Mesendoderm (in vitro differentiated cells): ENCODE measurements around the gene IZUMO4.

Experiments used
- DNase-seq: peaks from one replicate; pipeline ENCODE4 v3.0.0; 2013
- H2AK5ac ChIP-seq: 2 replicates; pipeline ENCODE4 v1.6.1; 2013; ENCODE audit warnings: low read length, inconsistent platforms
- H2BK120ac ChIP-seq: 2 replicates; pipeline ENCODE4 v1.6.1; 2013; ENCODE audit warnings: low read depth, mild to moderate bottlenecking, low read length, moderate library complexity, mixed read lengths
- H2BK15ac ChIP-seq: replicated peaks from 2 replicates; pipeline ENCODE4 v1.6.1; 2013; ENCODE audit warnings: low read depth, mild to moderate bottlenecking, moderate library complexity
- H2BK5ac ChIP-seq: 2 replicates; pipeline ENCODE4 v1.6.1; 2013; ENCODE audit warnings: low read length, inconsistent platforms
- H3K18ac ChIP-seq: 2 replicates; pipeline ENCODE4 v1.6.1; 2013; ENCODE audit warnings: mild to moderate bottlenecking, low read length, mixed read lengths
- H3K23ac ChIP-seq: one replicate; pipeline ENCODE4 v1.6.1; 2013; ENCODE audit warnings: low read length
- H3K27ac ChIP-seq: 2 replicates; pipeline ENCODE4 v1.5.1; 2013; ENCODE audit warnings: low read depth, mild to moderate bottlenecking, inconsistent platforms, low read length, moderate library complexity
- H3K27me3 ChIP-seq: 2 replicates; pipeline ENCODE4 v1.6.1; 2013; ENCODE audit warnings: low read length, control low read depth, mild to moderate bottlenecking, inconsistent platforms; ENCODE audit not compliant: insufficient read depth, poor library complexity
- H3K36me3 ChIP-seq: 2 replicates; pipeline ENCODE4 v1.6.1; 2013; ENCODE audit warnings: low read length, inconsistent platforms; ENCODE audit not compliant: control insufficient read depth, insufficient read depth
- H3K4ac ChIP-seq: one replicate; pipeline ENCODE4 v1.6.1; 2013; ENCODE audit warnings: low read depth, mild to moderate bottlenecking, low read length, moderate library complexity
- H3K4me1 ChIP-seq: 2 replicates; pipeline ENCODE4 v1.6.1; 2013; ENCODE audit warnings: low read depth, low read length, inconsistent platforms; ENCODE audit not compliant: control insufficient read depth
- H3K4me2 ChIP-seq: 2 replicates; pipeline ENCODE4 v1.6.1; 2013; ENCODE audit warnings: low read length
- H3K4me3 ChIP-seq: 2 replicates; pipeline ENCODE4 v1.5.1; 2013; ENCODE audit warnings: mild to moderate bottlenecking, low read length
- H3K56ac ChIP-seq: one replicate; pipeline ENCODE4 v1.6.1; 2013; ENCODE audit warnings: low read length
- H3K79me1 ChIP-seq: 2 replicates; pipeline ENCODE4 v1.6.1; 2013; ENCODE audit warnings: low read length, inconsistent platforms
- H3K79me2 ChIP-seq: 2 replicates; pipeline ENCODE4 v1.6.1; 2013; ENCODE audit warnings: mild to moderate bottlenecking, low read length; ENCODE audit not compliant: control insufficient read depth, insufficient read depth
- H3K9ac ChIP-seq: 2 replicates; pipeline ENCODE4 v1.6.1; 2013; ENCODE audit warnings: low read length, inconsistent platforms
- H4K5ac ChIP-seq: one replicate; pipeline ENCODE4 v1.6.1; 2013; ENCODE audit warnings: low read length
- H4K8ac ChIP-seq: one replicate; pipeline ENCODE4 v1.6.1; 2013; ENCODE audit warnings: low read depth, mild to moderate bottlenecking, control low read depth, low read length, moderate library complexity
- WGBS: extraction: QIAGEN DNeasy Blood & Tissue Kit; methylation state at CpG from one replicate; pipeline ENCODE4 v1.1.7; 2013; ENCODE audit warnings: low lambda C conversion rate, missing lambda C conversion rate; ENCODE audit not compliant: insufficient coverage; ENCODE audit errors: extremely low coverage; 5-methylcytosine and 5-hydroxymethylcytosine counted together

The IZUMO4 gene

DNA sequence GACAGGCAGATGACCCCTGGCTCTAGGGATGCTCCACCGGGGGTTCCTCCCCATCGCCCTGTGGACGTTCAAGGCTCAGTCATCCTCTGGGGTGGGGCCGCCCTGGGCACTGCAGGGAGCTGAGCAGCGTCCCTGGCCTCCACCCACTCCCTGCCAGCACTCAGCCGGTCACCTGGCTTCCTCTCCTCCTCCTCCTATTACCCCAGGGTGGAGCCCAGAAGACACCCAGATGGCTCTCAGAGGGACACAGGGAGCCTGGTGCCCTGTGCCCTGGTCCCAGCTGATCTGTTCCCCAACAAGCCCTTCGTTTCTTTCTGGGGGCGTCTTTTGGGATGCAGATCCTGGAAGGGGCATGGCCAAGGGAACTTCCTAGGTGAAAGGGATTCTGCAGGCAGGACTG is 42.0 kb upstream of the IZUMO4 start:
- no peak overlapping the region for H4K8ac ChIP-seq
- peaks cover 3% of the 10 kb centered on the region for H3K79me1 ChIP-seq
- peaks cover 2% of the 10 kb centered on the region for H3K4me1 ChIP-seq
- no peak overlapping the region for H3K9ac ChIP-seq
- no CpG with 5 or more reads among the region's 8 CpGs for WGBS
- no peak overlapping the region for H3K4me3 ChIP-seq
- H4K5ac ChIP-seq, result no peak overlapping the region
- no peak overlapping the region for H2AK5ac ChIP-seq
- H3K56ac ChIP-seq, result no peak overlapping the region
- no peak for DNase-seq
- no peak overlapping the region for H3K4ac ChIP-seq
- H3K18ac ChIP-seq, result no peak overlapping the region
- no peaks in the 10 kb centered on the region for H3K27me3 ChIP-seq
- H3K36me3 ChIP-seq, result no peaks in the 10 kb centered on the region
- H3K23ac ChIP-seq, result no peak overlapping the region
- H3K4me2 ChIP-seq, result no peak overlapping the region
- H2BK5ac ChIP-seq, result no peak overlapping the region
- no peak overlapping the region for H3K27ac ChIP-seq
- H2BK15ac ChIP-seq, result no peak overlapping the region
- H3K79me2 ChIP-seq, result peaks cover 7% of the 10 kb centered on the region
- H2BK120ac ChIP-seq, result no peak overlapping the region

DNA sequence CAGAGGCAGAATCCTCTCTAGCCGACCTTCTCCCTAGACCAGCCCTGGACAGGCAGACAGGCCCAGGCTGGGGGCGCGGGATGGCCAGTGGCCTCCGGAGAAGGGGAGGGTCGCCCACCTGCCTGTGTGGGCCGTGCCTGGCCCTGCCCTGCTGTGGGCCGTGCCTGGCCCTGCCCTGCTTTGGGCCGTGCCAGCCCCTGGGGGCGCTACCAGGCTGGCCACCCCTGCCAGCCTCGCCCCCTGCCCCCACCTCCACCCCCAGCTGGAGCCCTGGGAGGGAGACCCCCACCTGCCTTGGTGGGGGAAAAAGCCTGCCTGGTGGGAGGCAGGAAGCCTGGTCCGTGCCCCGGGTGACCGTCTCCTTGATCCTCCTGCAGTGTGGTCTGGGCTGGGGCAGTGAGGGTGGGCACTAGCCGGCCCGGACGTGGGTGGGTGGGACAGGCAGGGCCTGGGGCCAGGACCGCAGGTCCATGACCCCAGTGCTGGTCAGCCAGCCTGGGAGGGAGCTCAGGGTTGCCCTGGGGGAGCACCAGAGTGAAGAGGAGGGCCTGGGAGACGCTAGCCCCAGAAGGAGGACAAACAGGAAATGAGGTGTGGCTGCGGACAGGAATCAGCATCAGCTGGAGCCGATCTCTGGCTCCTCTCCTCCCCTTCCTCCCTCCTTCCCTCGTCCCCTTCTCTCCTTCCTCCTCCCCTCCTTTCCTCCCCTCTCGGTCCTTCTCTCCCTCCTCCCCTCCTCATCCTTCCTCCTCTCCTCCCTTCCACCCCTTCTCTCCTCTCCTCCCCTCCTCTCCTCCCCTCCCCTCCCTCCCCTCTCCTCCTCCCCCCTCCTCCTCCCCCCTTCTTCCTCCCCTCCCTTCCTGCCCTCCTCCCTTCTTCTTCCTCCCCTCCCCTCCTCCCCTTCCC is 40.5 kb upstream of the IZUMO4 start:
- Histone ChIP-seq H2AK5ac (no peak overlapping the region), H3K4me1 (peaks cover 5% of the 10 kb centered on the region), H3K23ac (no peak overlapping the region), H4K5ac (peak overlapping the region; percentile 71), H3K79me1 (no peaks in the 10 kb centered on the region), H3K4me2 (no peak overlapping the region), H4K8ac (no peak overlapping the region), H3K4ac (peak overlapping the region; percentile 92), H3K79me2 (no peaks in the 10 kb centered on the region), H3K9ac (peak overlapping the region; percentile 37), H3K27ac (peak overlapping the region; percentile 21), H2BK120ac (no peak overlapping the region), H3K18ac (peak overlapping the region; percentile 46), H3K4me3 (no peak overlapping the region), H3K36me3 (no peaks in the 10 kb centered on the region), H2BK15ac (no peak overlapping the region), H3K27me3 (no peaks in the 10 kb centered on the region), H2BK5ac (no peak overlapping the region), H3K56ac (peak overlapping the region; percentile 86)
- peak; percentile 78 for DNase-seq
- no CpG with 5 or more reads among the region's 22 CpGs for WGBS

DNA sequence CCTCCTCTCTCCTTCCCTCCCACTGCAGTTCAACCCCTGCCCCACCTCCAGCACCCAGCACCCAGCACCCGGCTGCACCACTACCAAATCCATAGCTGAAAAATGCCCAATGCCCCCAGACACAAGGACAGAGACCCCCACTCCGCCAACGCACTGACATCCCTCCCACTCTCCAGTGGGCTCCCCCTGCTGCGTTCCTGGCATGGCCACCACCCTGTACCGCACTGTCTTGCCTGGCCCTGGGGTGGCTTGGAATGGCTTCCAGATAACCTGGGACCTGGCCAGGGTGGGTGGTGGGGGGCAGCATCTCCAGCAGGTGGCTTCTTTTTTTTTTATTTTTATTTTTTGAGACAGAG is 39.9 kb upstream of the IZUMO4 start:
- H3K27ac ChIP-seq, result no peak overlapping the region
- peak overlapping the region; percentile 70 for H2BK5ac ChIP-seq
- no peaks in the 10 kb centered on the region for H3K36me3 ChIP-seq
- H3K9ac ChIP-seq, result no peak overlapping the region
- H3K23ac ChIP-seq, result no peak overlapping the region
- H3K4ac ChIP-seq, result no peak overlapping the region
- H2AK5ac ChIP-seq, result no peak overlapping the region
- H2BK15ac ChIP-seq, result no peak overlapping the region
- no peaks in the 10 kb centered on the region for H3K79me1 ChIP-seq
- no peak overlapping the region for H4K5ac ChIP-seq
- no peaks in the 10 kb centered on the region for H3K27me3 ChIP-seq
- no peak overlapping the region for H3K4me2 ChIP-seq
- no peaks in the 10 kb centered on the region for H3K79me2 ChIP-seq
- WGBS, result no CpG with 5 or more reads among the region's 5 CpGs
- peak overlapping the region; percentile 76 for H3K56ac ChIP-seq
- H3K18ac ChIP-seq, result no peak overlapping the region
- no peak overlapping the region for H2BK120ac ChIP-seq
- DNase-seq, result no peak
- H3K4me1 ChIP-seq, result peaks cover 5% of the 10 kb centered on the region
- H3K4me3 ChIP-seq, result no peak overlapping the region
- H4K8ac ChIP-seq, result no peak overlapping the region

DNA sequence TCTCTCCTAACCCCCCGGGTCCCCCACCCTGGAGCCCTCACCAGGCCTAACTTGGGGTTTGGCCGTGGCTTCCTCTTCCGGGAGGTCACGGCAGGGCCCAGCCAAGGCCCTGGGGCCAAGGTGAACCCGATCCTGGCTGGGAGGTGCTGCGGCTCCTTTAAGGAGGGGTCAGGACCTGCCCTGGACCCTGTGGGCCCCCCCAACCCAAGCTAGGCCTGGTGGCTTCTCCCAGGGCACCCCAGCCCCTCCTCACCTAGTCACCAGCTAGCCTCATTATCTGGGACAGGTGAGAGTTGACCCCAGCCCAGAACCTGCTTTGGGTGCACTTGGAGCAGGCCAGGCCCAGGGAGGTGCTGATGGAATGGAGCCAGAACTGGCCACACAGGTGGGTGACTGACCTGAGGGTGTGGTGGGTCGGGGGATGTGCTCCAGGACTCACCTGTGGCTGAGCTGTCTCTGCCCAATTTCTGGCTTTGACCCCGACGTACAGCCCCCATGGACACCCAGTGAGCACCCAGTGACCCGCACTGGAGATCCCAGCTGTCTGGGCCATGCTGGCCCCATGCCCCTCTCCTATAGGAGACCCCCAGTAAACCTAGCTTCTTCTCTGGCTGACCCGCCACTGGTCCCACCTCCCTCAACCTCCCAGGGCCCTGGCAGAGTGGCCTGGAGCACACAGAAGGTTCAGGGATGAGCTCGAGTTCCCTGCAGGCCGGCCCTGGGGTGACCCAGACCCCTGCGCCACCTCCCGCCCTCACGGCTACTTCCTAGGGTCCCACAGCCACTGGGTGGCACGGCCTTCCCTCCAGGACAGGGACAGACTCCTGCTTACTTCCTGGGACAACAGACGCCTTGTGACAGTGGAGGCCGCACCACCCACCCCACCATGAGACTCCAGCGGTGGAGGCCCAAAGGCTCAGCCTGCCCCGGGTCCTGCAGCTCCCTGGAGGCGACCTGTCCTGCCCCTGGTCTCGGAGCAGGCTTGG is 38.9 kb upstream of the IZUMO4 start:
- Histone ChIP-seq H2BK5ac (no peak overlapping the region), H3K56ac (peak overlapping the region; percentile 42), H3K18ac (peak overlapping the region; percentile 17), H3K4me1 (peaks cover 5% of the 10 kb centered on the region), H2AK5ac (no peak overlapping the region), H3K79me2 (no peaks in the 10 kb centered on the region), H3K79me1 (no peaks in the 10 kb centered on the region), H3K27ac (no peak overlapping the region), H3K23ac (no peak overlapping the region), H3K4ac (peak overlapping the region; percentile 27), H4K8ac (no peak overlapping the region), H2BK15ac (no peak overlapping the region), H3K36me3 (no peaks in the 10 kb centered on the region), H3K9ac (no peak overlapping the region), H4K5ac (no peak overlapping the region), H2BK120ac (no peak overlapping the region), H3K27me3 (no peaks in the 10 kb centered on the region), H3K4me3 (no peak overlapping the region), H3K4me2 (no peak overlapping the region)
- DNase-seq, result no peak
- WGBS, result no CpG with 5 or more reads among the region's 23 CpGs

DNA sequence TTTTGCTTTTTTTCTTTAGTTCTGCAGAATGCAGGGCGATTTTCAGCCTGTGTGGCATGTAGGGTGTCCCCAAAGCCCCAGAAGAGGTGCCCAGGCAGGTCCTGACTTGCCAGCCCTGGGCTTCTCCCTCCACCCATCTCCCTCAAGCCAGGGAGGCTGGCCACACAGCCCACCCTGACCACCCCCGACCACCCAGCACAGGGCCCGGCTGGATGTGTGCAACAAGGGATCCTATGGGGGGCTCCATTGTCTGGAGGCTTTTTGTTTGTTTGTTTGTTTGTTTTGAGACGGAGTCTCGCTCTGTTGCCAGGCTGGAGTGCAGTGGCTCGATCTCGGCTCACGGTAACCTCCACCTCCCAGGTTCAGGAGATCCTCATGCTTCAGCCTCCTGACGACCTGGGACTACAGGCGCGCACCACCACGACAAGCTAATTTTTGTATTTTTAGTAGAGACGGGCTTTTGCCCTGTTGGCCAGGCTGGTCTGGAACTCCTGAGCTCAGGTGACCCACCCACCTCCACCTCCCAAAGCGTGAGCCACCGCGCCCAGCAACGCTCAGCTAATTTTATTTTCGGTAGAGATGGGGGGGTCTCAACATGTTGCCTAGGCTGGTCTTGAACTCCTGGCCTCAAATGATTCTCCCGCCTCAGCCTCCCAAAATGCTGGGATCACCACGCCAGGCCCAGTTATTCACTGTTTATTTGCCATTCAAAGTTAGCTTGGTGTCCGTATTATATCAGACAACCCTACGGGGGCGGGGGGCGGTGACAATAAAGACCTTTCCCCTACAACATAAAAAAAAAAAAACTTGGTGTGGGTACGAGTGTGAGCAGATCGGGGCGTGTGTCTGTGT is 37.9 kb upstream of the IZUMO4 start:
- peak overlapping the region; percentile 17 for H3K18ac ChIP-seq
- WGBS, result no CpG with 5 or more reads among the region's 27 CpGs
- no peak overlapping the region for H3K4me3 ChIP-seq
- no peak overlapping the region for H4K5ac ChIP-seq
- H3K4me2 ChIP-seq, result no peak overlapping the region
- H3K9ac ChIP-seq, result no peak overlapping the region
- peaks cover 5% of the 10 kb centered on the region for H3K4me1 ChIP-seq
- H2BK5ac ChIP-seq, result no peak overlapping the region
- H2BK15ac ChIP-seq, result no peak overlapping the region
- H3K79me2 ChIP-seq, result no peaks in the 10 kb centered on the region
- H3K23ac ChIP-seq, result no peak overlapping the region
- DNase-seq, result no peak
- no peaks in the 10 kb centered on the region for H3K36me3 ChIP-seq
- H3K27me3 ChIP-seq, result no peaks in the 10 kb centered on the region
- H2BK120ac ChIP-seq, result peak overlapping the region; percentile 3
- H3K27ac ChIP-seq, result peak overlapping the region; percentile 52
- no peak overlapping the region for H4K8ac ChIP-seq
- H3K79me1 ChIP-seq, result no peaks in the 10 kb centered on the region
- H3K56ac ChIP-seq, result peak overlapping the region; percentile 49
- H3K4ac ChIP-seq, result peak overlapping the region; percentile 61
- H2AK5ac ChIP-seq, result no peak overlapping the region
